Neuronal stem cell (in vitro differentiated cells): Measurements from ENCODE around the gene PTAFR.
A peak's percentile ranks its signal among the peaks of the same experiment; 100 is the strongest.

Source experiments
- DNase-seq: peaks from one replicate; pipeline ENCODE4 v3.0.0-alpha.2; 2013; ENCODE audit warnings: low spot score
- H2AFZ ChIP-seq: one replicate; pipeline ENCODE4 v1.6.1; 2013; ENCODE audit warnings: mild to moderate bottlenecking, low read length, inconsistent platforms
- H2AK5ac ChIP-seq: 2 replicates; pipeline ENCODE4 v1.6.1; 2013; ENCODE audit warnings: low read depth, mild to moderate bottlenecking, inconsistent platforms, low read length, moderate library complexity, mixed read lengths
- H2BK120ac ChIP-seq: 2 replicates; pipeline ENCODE4 v1.6.1; 2013; ENCODE audit warnings: low read depth, mild to moderate bottlenecking, inconsistent platforms, low read length, moderate library complexity, mixed read lengths
- H2BK12ac ChIP-seq: one replicate; pipeline ENCODE4 v1.6.1; 2013; ENCODE audit warnings: low read length, inconsistent platforms
- H2BK15ac ChIP-seq: 2 replicates; pipeline ENCODE4 v1.6.1; 2013; ENCODE audit warnings: mild to moderate bottlenecking, low read length, inconsistent platforms, mixed read lengths
- H2BK5ac ChIP-seq: one replicate; pipeline ENCODE4 v1.6.1; 2013; ENCODE audit warnings: inconsistent platforms, mild to moderate bottlenecking, low read length, moderate library complexity
- H3K14ac ChIP-seq: one replicate; pipeline ENCODE4 v1.6.1; 2013; ENCODE audit warnings: low read length, inconsistent platforms
- H3K18ac ChIP-seq: 2 replicates; pipeline ENCODE4 v1.6.1; 2013; ENCODE audit warnings: low read length, inconsistent platforms
- H3K23ac ChIP-seq: 2 replicates; pipeline ENCODE4 v1.6.1; 2013; ENCODE audit warnings: low read depth, mild to moderate bottlenecking, mixed read lengths, low read length, inconsistent platforms; ENCODE audit not compliant: poor library complexity
- H3K27ac ChIP-seq: replicated peaks from 3 replicates; pipeline ENCODE4 v1.5.1; 2013; ENCODE audit warnings: low read length, inconsistent platforms
- H3K27me3 ChIP-seq, 3 experiments: 2 replicates each; pipeline ENCODE4 v1.6.1; 2013; ENCODE audit warnings: low read length in 3 of 3, mild to moderate bottlenecking in 2 of 3, inconsistent platforms in 1 of 3, low read depth in 1 of 3, mixed read lengths in 1 of 3, moderate library complexity in 1 of 3; ENCODE audit not compliant: control insufficient read depth in 3 of 3, insufficient read depth in 3 of 3
- H3K36me3 ChIP-seq, 2 donors: replicated peaks in 1 of 2; 2 replicates each; pipeline ENCODE4 v1.6.1; 2013; ENCODE audit warnings: low read length in 2 of 2; ENCODE audit not compliant: control insufficient read depth in 2 of 2, insufficient read depth in 2 of 2
- H3K4ac ChIP-seq: 2 replicates; pipeline ENCODE4 v1.6.1; 2013; ENCODE audit warnings: inconsistent platforms, mild to moderate bottlenecking, low read length, moderate library complexity
- H3K4me1 ChIP-seq, 2 donors: 1 replicate in 1 of 2; 2 replicates in 1 of 2; pipeline ENCODE4 v1.6.1; 2013; ENCODE audit warnings: low read length in 2 of 2, low read depth in 1 of 2; ENCODE audit not compliant: control insufficient read depth in 2 of 2, insufficient read depth in 1 of 2
- H3K4me2 ChIP-seq: one replicate; pipeline ENCODE4 v1.6.1; 2013; ENCODE audit warnings: mild to moderate bottlenecking, low read length, inconsistent platforms; ENCODE audit not compliant: insufficient read depth, poor library complexity, severe bottlenecking
- H3K4me3 ChIP-seq, 2 donors: 2 replicates each; pipeline ENCODE4 v1.5.1; 2013; ENCODE audit warnings: low read length in 2 of 2, mild to moderate bottlenecking in 2 of 2, inconsistent platforms in 1 of 2, moderate library complexity in 1 of 2
- H3K79me1 ChIP-seq: one replicate; pipeline ENCODE4 v1.6.1; 2013; ENCODE audit warnings: low read depth, mild to moderate bottlenecking, inconsistent platforms, low read length, moderate library complexity
- H3K9ac ChIP-seq: one replicate; pipeline ENCODE4 v1.6.1; 2013; ENCODE audit warnings: mild to moderate bottlenecking, low read depth, low read length, inconsistent platforms; ENCODE audit not compliant: poor library complexity
- H3K9me3 ChIP-seq, 2 donors: replicated peaks in 1 of 2; 2 replicates each; pipeline versions ENCODE3 to v1.6.1; 2013; ENCODE audit warnings: low read length in 2 of 2, mild to moderate bottlenecking in 2 of 2, inconsistent platforms in 1 of 2, low read depth in 1 of 2, mixed read lengths in 1 of 2, moderate library complexity in 1 of 2; ENCODE audit not compliant: control insufficient read depth in 2 of 2, insufficient read depth in 1 of 2
- H4K8ac ChIP-seq: one replicate; pipeline ENCODE4 v1.6.1; 2013; ENCODE audit warnings: low read depth, mild to moderate bottlenecking, inconsistent platforms, low read length, moderate library complexity
- H4K91ac ChIP-seq: one replicate; pipeline ENCODE4 v1.6.1; 2013; ENCODE audit warnings: low read length, low read depth, mild to moderate bottlenecking, inconsistent platforms; ENCODE audit not compliant: poor library complexity
- WGBS, 2 donors: extraction: QIAGEN DNeasy Blood & Tissue Kit; methylation state at CpG; one replicate each; pipeline ENCODE4 v1.1.7; 2013; ENCODE audit warnings: missing lambda C conversion rate in 2 of 2, mixed read lengths in 1 of 2; ENCODE audit not compliant: insufficient read length in 2 of 2, insufficient replicate concordance in 1 of 2; ENCODE audit errors: extremely low coverage in 2 of 2; 5-methylcytosine and 5-hydroxymethylcytosine counted together

Gene PTAFR

GRCh38 chr1:28148880-28149195, 27.7 kb downstream of the PTAFR start:
- no peaks in the 10 kb centered on the region for H3K9me3 ChIP-seq
- no peaks in the 10 kb centered on the region for H3K79me1 ChIP-seq
- no peak for DNase-seq
- H3K27me3 ChIP-seq: no peaks in the 10 kb centered on the region
- H3K4me2 ChIP-seq: no peak overlapping the region
- H3K14ac ChIP-seq: no peak overlapping the region
- no peak overlapping the region for H4K91ac ChIP-seq
- H2BK120ac ChIP-seq: no peak overlapping the region
- no peak overlapping the region for H3K9ac ChIP-seq
- H4K8ac ChIP-seq: no peak overlapping the region
- H2BK15ac ChIP-seq: no peak overlapping the region
- H2AK5ac ChIP-seq: no peak overlapping the region
- H3K4me1 ChIP-seq: peaks cover 4 to 8% of the 10 kb centered on the region in 2 donors
- no peak overlapping the region for H2BK5ac ChIP-seq
- no peak overlapping the region for H3K18ac ChIP-seq
- H3K4ac ChIP-seq: no peak overlapping the region
- no peak overlapping the region for H3K27ac ChIP-seq
- H3K4me3 ChIP-seq: no peak overlapping the region
- no peak overlapping the region for H3K23ac ChIP-seq
- no peaks in the 10 kb centered on the region for H3K36me3 ChIP-seq
- WGBS, 2 donors: no CpG with 5 or more reads among the region's 1 CpG
- no peak overlapping the region for H2BK12ac ChIP-seq
- no peak overlapping the region for H2AFZ ChIP-seq

GRCh38 chr1:28147264-28148094, 29.0 kb downstream of the PTAFR start:
- H2BK120ac ChIP-seq: no peak overlapping the region
- no peak overlapping the region for H3K4me3 ChIP-seq
- H3K27me3 ChIP-seq: peaks cover 0 to under 1% (median 0%) of the 10 kb centered on the region in 3 experiments
- H2BK12ac ChIP-seq: peak overlapping the region; percentile 67
- no peak overlapping the region for H3K14ac ChIP-seq
- no peak overlapping the region for H2AK5ac ChIP-seq
- no peaks in the 10 kb centered on the region for H3K9me3 ChIP-seq
- H2AFZ ChIP-seq: peak overlapping the region; percentile 91
- no peaks in the 10 kb centered on the region for H3K79me1 ChIP-seq
- H3K4ac ChIP-seq: no peak overlapping the region
- H4K8ac ChIP-seq: no peak overlapping the region
- H3K9ac ChIP-seq: peak overlapping the region; percentile 32
- peak overlapping the region; percentile 8 for H2BK5ac ChIP-seq
- no peak overlapping the region for H3K23ac ChIP-seq
- H2BK15ac ChIP-seq: peak overlapping the region; percentile 43
- H3K36me3 ChIP-seq: no peaks in the 10 kb centered on the region
- peaks cover 4 to 8% of the 10 kb centered on the region in 2 donors for H3K4me1 ChIP-seq
- H3K27ac ChIP-seq: no peak overlapping the region
- H3K18ac ChIP-seq: peak overlapping the region; percentile 82
- WGBS, 2 donors: no CpG with 5 or more reads among the region's 16 CpGs
- no peak for DNase-seq
- peak overlapping the region; percentile 35 for H4K91ac ChIP-seq
- H3K4me2 ChIP-seq: no peak overlapping the region

GRCh38 chr1:28145728-28146127, 30.8 kb downstream of the PTAFR start:
- Histone ChIP-seq H3K23ac (no peak overlapping the region), H4K8ac (no peak overlapping the region), H3K79me1 (no peaks in the 10 kb centered on the region), H2AFZ (no peak overlapping the region), H4K91ac (no peak overlapping the region), H3K27ac (no peak overlapping the region), H2BK15ac (no peak overlapping the region), H2AK5ac (no peak overlapping the region), H3K4me1 (peaks cover 4 to 8% of the 10 kb centered on the region in 2 donors), H3K14ac (no peak overlapping the region), H2BK120ac (no peak overlapping the region), H3K4me3 (no peak overlapping the region), H3K4ac (no peak overlapping the region), H3K36me3 (no peaks in the 10 kb centered on the region), H3K27me3 (peaks cover 0 to 5% (median 0%) of the 10 kb centered on the region in 3 experiments), H3K4me2 (no peak overlapping the region), H2BK12ac (no peak overlapping the region), H3K9ac (no peak overlapping the region), H3K18ac (no peak overlapping the region), H2BK5ac (no peak overlapping the region), H3K9me3 (no peaks in the 10 kb centered on the region)
- WGBS, 2 donors: no CpG with 5 or more reads among the region's 5 CpGs
- no peak for DNase-seq

GRCh38 chr1:28144203-28145135, 32.0 kb downstream of the PTAFR start:
- DNase-seq: no peak
- no peak overlapping the region for H2BK15ac ChIP-seq
- H2BK5ac ChIP-seq: no peak overlapping the region
- no peak overlapping the region for H2AK5ac ChIP-seq
- no peak overlapping the region for H2AFZ ChIP-seq
- no peaks in the 10 kb centered on the region for H3K9me3 ChIP-seq
- no peak overlapping the region for H3K18ac ChIP-seq
- no peak overlapping the region for H3K27ac ChIP-seq
- H3K4me1 ChIP-seq: peaks cover 4 to 8% of the 10 kb centered on the region in 2 donors
- H3K36me3 ChIP-seq: no peaks in the 10 kb centered on the region
- no peak overlapping the region for H3K14ac ChIP-seq
- no CpG with 5 or more reads among the region's 5 CpGs for WGBS, 2 donors
- no peak overlapping the region for H3K4ac ChIP-seq
- no peak overlapping the region for H2BK120ac ChIP-seq
- H4K91ac ChIP-seq: no peak overlapping the region
- H3K4me2 ChIP-seq: no peak overlapping the region
- H3K23ac ChIP-seq: no peak overlapping the region
- peaks cover 0 to 5% (median 0%) of the 10 kb centered on the region in 3 experiments for H3K27me3 ChIP-seq
- H2BK12ac ChIP-seq: no peak overlapping the region
- H4K8ac ChIP-seq: no peak overlapping the region
- H3K9ac ChIP-seq: no peak overlapping the region
- H3K4me3 ChIP-seq: no peak overlapping the region
- H3K79me1 ChIP-seq: no peaks in the 10 kb centered on the region
